HepG2 (cell line): ENCODE measurements around the gene HOXD8. TPM values are rescaled to one million over a fixed set of nuclear protein-coding genes. Genes with fewer than 3 reads are reported as not detected.

Experiments used
- ATAC-seq: fragments of 200-7000 bp; cut with Tn5 transposase; 3 replicates; pipeline ENCODE4 v1.9.1; 2020; ENCODE audit warnings: mild to moderate bottlenecking, moderate library complexity
- BruUV-seq: library from RNA; stranded (reverse); fragments of 400-500 nt; replicated peaks from 2 replicates; lab custom pipeline; 2021; lab: Mats Ljungman, UMichigan
- CTCF ChIA-PET: fragments of 300-600 bp; formaldehyde crosslinking; extraction: SDS; loops from one replicate; lab custom pipeline; 2021; ENCODE audit warnings: low total read pairs, inconsistent platforms, low intra/inter-chr PET ratio; lab: Yijun Ruan, JAX
- POLR2A ChIA-PET: fragments of 350-600 bp; sonication (Branson Sonifier 250); formaldehyde crosslinking; loops from one replicate; lab custom pipeline; 2020; ENCODE audit warnings: antibody characterized with exemption, inconsistent platforms; lab: Yijun Ruan, JAX
- DNase-seq: peaks from one replicate; pipeline ENCODE4 v3.0.0-alpha.2; 2015; ENCODE audit warnings: low spot score
- FAIRE-seq: peaks from 3 replicates; lab custom pipeline; 2011; peaks lifted over from hg19 to GRCh38; lab: Jason Lieb, UNC
- H2AFZ ChIP-seq: one replicate; pipeline ENCODE4 v1.6.1; 2011; ENCODE audit warnings: low read length, inconsistent platforms
- H3K27ac ChIP-seq: fragments of 300-600 bp; 3 replicates; pipeline ENCODE4 v1.8.0; 2011; ENCODE audit warnings: mixed run types, mild to moderate bottlenecking, mixed read lengths, low read length, inconsistent platforms; ENCODE audit not compliant: insufficient read depth; ENCODE audit errors: extremely low read length
- H3K27me3 ChIP-seq, 2 experiments: fragments of 200-600 bp in 1 of 2; 2 replicates in 1 of 2; 3 replicates in 1 of 2; pipeline versions ENCODE4 v1.6.0 to v1.8.0; 2011; ENCODE audit warnings: low read length in 2 of 2, mild to moderate bottlenecking in 2 of 2, moderate library complexity in 2 of 2, inconsistent platforms in 1 of 2; ENCODE audit not compliant: insufficient read depth in 2 of 2, control insufficient read depth in 1 of 2
- H3K36me3 ChIP-seq, 2 experiments: fragments of 200-600 bp in 1 of 2; replicated peaks in 1 of 2; 2 replicates in 1 of 2; 3 replicates in 1 of 2; pipeline versions ENCODE4 v1.5.1 to v1.8.0; 2011; ENCODE audit warnings: low read length in 2 of 2, inconsistent platforms in 1 of 2; ENCODE audit not compliant: insufficient read depth in 2 of 2, control insufficient read depth in 1 of 2
- H3K4me1 ChIP-seq: 2 replicates; pipeline ENCODE4 v1.5.1; 2012; ENCODE audit warnings: low read length, inconsistent platforms; ENCODE audit not compliant: insufficient read depth
- H3K4me2 ChIP-seq: 2 replicates; pipeline ENCODE4 v1.6.0; 2011; ENCODE audit warnings: low read depth, low read length, inconsistent platforms
- H3K4me3 ChIP-seq, 3 experiments: fragments of 200-600 bp in 1 of 3; sonication (generic), shearing (Covaris generic) in 1 of 3; replicated peaks in 1 of 3; 2 replicates each; pipeline ENCODE4 v1.5.1; 2011 to 2016; ENCODE audit warnings: low read length in 3 of 3, inconsistent platforms in 2 of 3, low read depth in 2 of 3, mild to moderate bottlenecking in 2 of 3, control low read depth in 1 of 3, mixed read lengths in 1 of 3; ENCODE audit not compliant: insufficient read depth in 1 of 3
- H3K79me2 ChIP-seq: one replicate; pipeline ENCODE4 v1.6.1; 2011; ENCODE audit warnings: low read length, inconsistent platforms; ENCODE audit not compliant: insufficient read depth
- H3K9ac ChIP-seq: 2 replicates; pipeline ENCODE4 v1.6.0; 2011; ENCODE audit warnings: mild to moderate bottlenecking, low read depth, low read length, inconsistent platforms; ENCODE audit not compliant: insufficient read depth
- H3K9me3 ChIP-seq: 2 replicates; pipeline ENCODE4 v1.5.1; 2012; ENCODE audit warnings: mild to moderate bottlenecking, low read length
- H4K20me1 ChIP-seq: 2 replicates; pipeline ENCODE4 v1.6.0; 2011; ENCODE audit warnings: inconsistent platforms, mild to moderate bottlenecking, low read length, moderate library complexity; ENCODE audit not compliant: insufficient read depth
- CHD4 ChIP-seq: fragments of 200-600 bp; sonication (generic); IDR thresholded peaks from 2 replicates; pipeline ENCODE4 v1.7.0; 2017; ENCODE audit warnings: mild to moderate bottlenecking, low read length, borderline replicate concordance
- FOXM1 ChIP-seq: sonication (generic); formaldehyde crosslinking; IDR thresholded peaks from 2 replicates; pipeline ENCODE4 v1.5.0; 2020; ENCODE audit warnings: missing genetic modification reagents
- SMAD3 ChIP-seq: sonication (generic); formaldehyde crosslinking; IDR thresholded peaks from 2 replicates; pipeline ENCODE4 v1.4.0; 2020; ENCODE audit warnings: missing genetic modification reagents
- ZNF333 ChIP-seq: sonication (generic); formaldehyde crosslinking; IDR thresholded peaks from 2 replicates; pipeline ENCODE4 v1.4.0; 2020; ENCODE audit warnings: mild to moderate bottlenecking, missing genetic modification reagents, borderline replicate concordance
- whole genome bisulfite sequencing: methylation state at CpG from one replicate; pipeline ENCODE4 v1.1.6; 2017; ENCODE audit warnings: low lambda C conversion rate; 5-methylcytosine and 5-hydroxymethylcytosine counted together
- in situ Hi-C: cut with HindIII; loops from 2 replicates; pipeline ENCODE4 v1.10.0; 2017; ENCODE audit warnings: low pct_unique_long_range_greater_than_20kb; ENCODE audit not compliant: extremely low pct_ligation_motif_present
- intact Hi-C: fragments of 100-400 bp; cut with micrococcal nuclease; formaldehyde crosslinking; loops from one replicate; pipeline ENCODE4 v1.10.0; 2022; ENCODE audit not compliant: unreplicated experiment
- polyA plus RNA-seq, 8 experiments: library from polyadenylated mRNA; depleted of rRNA in 3 of 8; stranded (reverse) in 7 of 8; unstranded in 1 of 8; fragments of >200 nt; fragmentation: Illumina TruSeq in 4 of 8; extraction: Trizol in 4 of 8; gene quantifications; 2 replicates each; pipeline versions ENCODE4 v1.2.1 to v1.2.3, GENCODE V29; 2011 to 2016; ENCODE audit warnings: low read depth in 4 of 8, missing spikeins in 1 of 8, mixed read lengths in 1 of 8; ENCODE audit not compliant: insufficient read depth in 1 of 8
- total RNA-seq, 5 experiments: library from RNA; depleted of rRNA; stranded (reverse); fragments of >200 nt; fragmentation: Illumina TruSeq; extraction: Trizol; gene quantifications; 2 replicates each; pipeline ENCODE4 v1.2.3, GENCODE V29; 2016; ENCODE audit warnings: low read depth in 1 of 5
- TF ChIP-seq, protein P1 (sequence below): sonication (generic); formaldehyde crosslinking; IDR thresholded peaks from 2 replicates; pipeline ENCODE4 v1.5.1; 2020; ENCODE audit warnings: mild to moderate bottlenecking, missing genetic modification reagents, moderate library complexity

The HOXD8 gene
- total and polyA plus RNA-seq, 2 of the 13 experiments (the other 11 are each of a cell fraction or from before 2014, with no cell fraction given) = not detected

DNA sequence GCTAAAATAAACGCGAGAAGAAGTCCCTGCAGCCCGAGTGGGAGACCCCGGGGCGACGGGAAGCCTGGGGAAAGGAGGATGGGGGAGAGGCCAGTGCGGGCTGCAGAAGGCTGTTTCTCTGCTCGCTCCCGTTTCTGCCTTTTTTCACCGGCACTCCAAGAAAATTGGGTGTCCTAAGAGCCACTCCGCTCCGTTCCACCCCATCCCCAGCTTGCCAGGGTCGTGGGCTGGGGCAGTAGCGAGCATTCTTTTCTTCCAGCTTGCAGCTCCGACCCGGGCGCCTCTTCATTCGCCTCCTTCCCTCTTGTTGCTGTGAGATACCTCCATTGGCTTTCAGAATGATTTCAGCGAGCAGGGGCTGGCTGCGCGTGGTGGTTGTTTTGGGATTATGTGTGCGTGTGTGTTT is 28.7 kb downstream of the HOXD8 start (continued):
- TF ChIP-seq, protein P1, sequence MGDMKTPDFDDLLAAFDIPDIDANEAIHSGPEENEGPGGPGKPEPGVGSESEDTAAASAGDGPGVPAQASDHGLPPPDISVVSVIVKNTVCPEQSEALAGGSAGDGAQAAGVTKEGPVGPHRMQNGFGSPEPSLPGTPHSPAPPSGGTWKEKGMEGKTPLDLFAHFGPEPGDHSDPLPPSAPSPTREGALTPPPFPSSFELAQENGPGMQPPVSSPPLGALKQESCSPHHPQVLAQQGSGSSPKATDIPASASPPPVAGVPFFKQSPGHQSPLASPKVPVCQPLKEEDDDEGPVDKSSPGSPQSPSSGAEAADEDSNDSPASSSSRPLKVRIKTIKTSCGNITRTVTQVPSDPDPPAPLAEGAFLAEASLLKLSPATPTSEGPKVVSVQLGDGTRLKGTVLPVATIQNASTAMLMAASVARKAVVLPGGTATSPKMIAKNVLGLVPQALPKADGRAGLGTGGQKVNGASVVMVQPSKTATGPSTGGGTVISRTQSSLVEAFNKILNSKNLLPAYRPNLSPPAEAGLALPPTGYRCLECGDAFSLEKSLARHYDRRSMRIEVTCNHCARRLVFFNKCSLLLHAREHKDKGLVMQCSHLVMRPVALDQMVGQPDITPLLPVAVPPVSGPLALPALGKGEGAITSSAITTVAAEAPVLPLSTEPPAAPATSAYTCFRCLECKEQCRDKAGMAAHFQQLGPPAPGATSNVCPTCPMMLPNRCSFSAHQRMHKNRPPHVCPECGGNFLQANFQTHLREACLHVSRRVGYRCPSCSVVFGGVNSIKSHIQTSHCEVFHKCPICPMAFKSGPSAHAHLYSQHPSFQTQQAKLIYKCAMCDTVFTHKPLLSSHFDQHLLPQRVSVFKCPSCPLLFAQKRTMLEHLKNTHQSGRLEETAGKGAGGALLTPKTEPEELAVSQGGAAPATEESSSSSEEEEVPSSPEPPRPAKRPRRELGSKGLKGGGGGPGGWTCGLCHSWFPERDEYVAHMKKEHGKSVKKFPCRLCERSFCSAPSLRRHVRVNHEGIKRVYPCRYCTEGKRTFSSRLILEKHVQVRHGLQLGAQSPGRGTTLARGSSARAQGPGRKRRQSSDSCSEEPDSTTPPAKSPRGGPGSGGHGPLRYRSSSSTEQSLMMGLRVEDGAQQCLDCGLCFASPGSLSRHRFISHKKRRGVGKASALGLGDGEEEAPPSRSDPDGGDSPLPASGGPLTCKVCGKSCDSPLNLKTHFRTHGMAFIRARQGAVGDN = peak; percentile 3; the same call in 1 of the 2 replicates
- TF ChIP-seq FOXM1 (CRISPR knock-in tag) (no peak), SMAD3 (no peak)

DNA sequence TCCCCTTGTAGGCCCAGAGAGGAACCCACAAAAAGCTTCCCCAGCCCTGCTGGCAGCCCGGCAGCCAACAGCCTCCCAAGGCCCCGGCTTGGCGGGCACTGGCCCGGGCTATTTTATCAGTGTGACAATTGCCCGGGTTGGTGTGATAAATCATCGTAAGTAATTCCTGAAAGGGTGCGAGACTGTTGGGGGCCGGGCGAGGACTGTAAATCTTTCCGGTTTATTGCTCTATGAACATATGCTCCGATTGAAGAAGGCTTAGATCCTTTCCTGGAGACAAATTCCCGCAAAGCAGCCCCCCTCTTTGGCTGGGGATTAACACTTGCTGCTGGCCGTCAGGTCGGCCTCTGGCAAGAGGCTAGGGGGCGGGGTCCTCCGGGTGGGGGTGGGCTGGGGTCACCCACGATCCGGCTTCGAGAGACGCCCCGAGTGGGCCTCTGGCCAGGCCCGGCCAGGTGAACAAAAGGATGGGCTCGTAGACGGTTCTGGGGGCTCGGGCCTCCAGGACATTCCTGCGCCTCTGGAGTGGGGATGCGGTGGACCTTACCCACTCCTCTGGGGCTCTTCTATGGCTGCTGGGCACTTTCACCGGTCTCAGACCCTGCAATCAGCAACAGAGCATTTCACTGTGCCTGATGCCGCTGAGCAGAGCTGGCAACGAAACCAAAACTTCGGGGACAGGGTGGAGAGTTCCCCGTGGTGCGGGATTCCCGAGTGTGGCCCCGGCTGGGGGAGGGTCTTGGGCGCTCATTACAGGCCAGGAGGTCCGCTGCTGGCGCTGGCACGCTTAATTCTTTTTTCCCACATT is 29.6 kb downstream of the HOXD8 start:
- FAIRE-seq (no peak), ATAC-seq (peak; percentile 34), DNase-seq (no peak)
- Histone ChIP-seq H3K79me2 (no peaks in the 10 kb centered on the region), H3K4me1 (peaks cover 52% of the 10 kb centered on the region), H2AFZ (no peak overlapping the region), H4K20me1 (no peaks in the 10 kb centered on the region), H3K4me2 (peak overlapping the region; percentile 64), H3K27me3 (peaks cover 14 to 98% of the 10 kb centered on the region in 2 experiments), H3K27ac (no peak overlapping the region), H3K9me3 (no peaks in the 10 kb centered on the region), H3K36me3 (no peaks in the 10 kb centered on the region), H3K4me3 (peak overlapping the region in 2 of 3 experiments; percentile 29 to 61; a peak in 1 of 6 replicates), H3K9ac (no peak overlapping the region)
- ChIA-PET POLR2A (no interaction called here), CTCF (no interaction called here)
- BruUV-seq = no TSS peak
- in situ Hi-C loops (no loop called here), intact Hi-C loops (no loop called here)
- 20% methylated on average over 32 of the region's 39 CpGs for WGBS
- TF ChIP-seq ZNF333 (CRISPR knock-in tag) (0 out of 2 replicates have a peak, but pooled peaks have one; percentile 22), CHD4 (no peak)
